Measurements from ENCODE around the gene ITGBL1.

DNA sequence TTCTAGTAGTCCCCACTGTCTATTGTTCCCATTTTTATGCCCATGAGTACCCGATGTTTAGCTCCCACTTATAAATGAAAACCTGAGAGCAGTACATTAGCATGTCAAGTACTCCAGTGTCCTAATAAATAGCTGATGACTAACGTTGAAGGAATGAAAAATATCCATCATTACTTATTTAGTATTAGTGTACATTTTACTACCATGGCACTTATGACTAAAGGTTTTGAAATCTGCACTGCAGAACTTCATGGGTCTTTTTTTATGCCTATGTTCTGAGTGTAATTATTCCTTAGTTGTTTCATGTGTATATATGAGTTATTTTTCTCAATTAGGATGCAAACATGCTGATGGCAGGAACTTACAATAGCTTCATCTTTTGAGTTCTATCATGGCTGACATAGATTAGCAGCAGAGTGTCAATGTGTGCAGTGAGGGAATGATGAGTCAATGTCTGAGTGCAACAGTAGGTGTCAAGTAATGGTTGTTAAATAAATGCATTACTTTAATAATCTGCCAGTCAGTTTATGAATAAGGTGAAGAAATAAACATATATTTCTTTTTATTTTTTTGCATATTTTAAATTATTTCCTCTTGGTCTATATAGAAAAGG is 188.4 kb downstream of the ITGBL1 start:
- TF ChIP-seq CHD2 (IDR thresholded peaks at IDR 0.05; ENCODE audit: low read depth, low read length) (no peak), SRSF9 (IDR thresholded peaks at IDR 0.05; ENCODE audit: borderline replicate concordance, insufficient read depth, low read depth, low read length, poor library complexity, severe bottlenecking) (no peak), ZNF501 (CRISPR knock-in tag; IDR thresholded peaks at IDR 0.05) (no peak), ZNF713 (CRISPR knock-in tag; IDR thresholded peaks at IDR 0.05) (no peak), MAFF (IDR thresholded peaks at IDR 0.05; ENCODE audit: low read depth, low read length) (no peak), SNAI1 (CRISPR knock-in tag; IDR thresholded peaks at IDR 0.05; ENCODE audit: borderline replicate concordance) (no peak)
- TF ChIP-seq, protein P1, sequence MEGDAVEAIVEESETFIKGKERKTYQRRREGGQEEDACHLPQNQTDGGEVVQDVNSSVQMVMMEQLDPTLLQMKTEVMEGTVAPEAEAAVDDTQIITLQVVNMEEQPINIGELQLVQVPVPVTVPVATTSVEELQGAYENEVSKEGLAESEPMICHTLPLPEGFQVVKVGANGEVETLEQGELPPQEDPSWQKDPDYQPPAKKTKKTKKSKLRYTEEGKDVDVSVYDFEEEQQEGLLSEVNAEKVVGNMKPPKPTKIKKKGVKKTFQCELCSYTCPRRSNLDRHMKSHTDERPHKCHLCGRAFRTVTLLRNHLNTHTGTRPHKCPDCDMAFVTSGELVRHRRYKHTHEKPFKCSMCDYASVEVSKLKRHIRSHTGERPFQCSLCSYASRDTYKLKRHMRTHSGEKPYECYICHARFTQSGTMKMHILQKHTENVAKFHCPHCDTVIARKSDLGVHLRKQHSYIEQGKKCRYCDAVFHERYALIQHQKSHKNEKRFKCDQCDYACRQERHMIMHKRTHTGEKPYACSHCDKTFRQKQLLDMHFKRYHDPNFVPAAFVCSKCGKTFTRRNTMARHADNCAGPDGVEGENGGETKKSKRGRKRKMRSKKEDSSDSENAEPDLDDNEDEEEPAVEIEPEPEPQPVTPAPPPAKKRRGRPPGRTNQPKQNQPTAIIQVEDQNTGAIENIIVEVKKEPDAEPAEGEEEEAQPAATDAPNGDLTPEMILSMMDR (CRISPR knock-in tag; IDR thresholded peaks at IDR 0.05), result no peak
- TF ChIP-seq, protein P2, sequence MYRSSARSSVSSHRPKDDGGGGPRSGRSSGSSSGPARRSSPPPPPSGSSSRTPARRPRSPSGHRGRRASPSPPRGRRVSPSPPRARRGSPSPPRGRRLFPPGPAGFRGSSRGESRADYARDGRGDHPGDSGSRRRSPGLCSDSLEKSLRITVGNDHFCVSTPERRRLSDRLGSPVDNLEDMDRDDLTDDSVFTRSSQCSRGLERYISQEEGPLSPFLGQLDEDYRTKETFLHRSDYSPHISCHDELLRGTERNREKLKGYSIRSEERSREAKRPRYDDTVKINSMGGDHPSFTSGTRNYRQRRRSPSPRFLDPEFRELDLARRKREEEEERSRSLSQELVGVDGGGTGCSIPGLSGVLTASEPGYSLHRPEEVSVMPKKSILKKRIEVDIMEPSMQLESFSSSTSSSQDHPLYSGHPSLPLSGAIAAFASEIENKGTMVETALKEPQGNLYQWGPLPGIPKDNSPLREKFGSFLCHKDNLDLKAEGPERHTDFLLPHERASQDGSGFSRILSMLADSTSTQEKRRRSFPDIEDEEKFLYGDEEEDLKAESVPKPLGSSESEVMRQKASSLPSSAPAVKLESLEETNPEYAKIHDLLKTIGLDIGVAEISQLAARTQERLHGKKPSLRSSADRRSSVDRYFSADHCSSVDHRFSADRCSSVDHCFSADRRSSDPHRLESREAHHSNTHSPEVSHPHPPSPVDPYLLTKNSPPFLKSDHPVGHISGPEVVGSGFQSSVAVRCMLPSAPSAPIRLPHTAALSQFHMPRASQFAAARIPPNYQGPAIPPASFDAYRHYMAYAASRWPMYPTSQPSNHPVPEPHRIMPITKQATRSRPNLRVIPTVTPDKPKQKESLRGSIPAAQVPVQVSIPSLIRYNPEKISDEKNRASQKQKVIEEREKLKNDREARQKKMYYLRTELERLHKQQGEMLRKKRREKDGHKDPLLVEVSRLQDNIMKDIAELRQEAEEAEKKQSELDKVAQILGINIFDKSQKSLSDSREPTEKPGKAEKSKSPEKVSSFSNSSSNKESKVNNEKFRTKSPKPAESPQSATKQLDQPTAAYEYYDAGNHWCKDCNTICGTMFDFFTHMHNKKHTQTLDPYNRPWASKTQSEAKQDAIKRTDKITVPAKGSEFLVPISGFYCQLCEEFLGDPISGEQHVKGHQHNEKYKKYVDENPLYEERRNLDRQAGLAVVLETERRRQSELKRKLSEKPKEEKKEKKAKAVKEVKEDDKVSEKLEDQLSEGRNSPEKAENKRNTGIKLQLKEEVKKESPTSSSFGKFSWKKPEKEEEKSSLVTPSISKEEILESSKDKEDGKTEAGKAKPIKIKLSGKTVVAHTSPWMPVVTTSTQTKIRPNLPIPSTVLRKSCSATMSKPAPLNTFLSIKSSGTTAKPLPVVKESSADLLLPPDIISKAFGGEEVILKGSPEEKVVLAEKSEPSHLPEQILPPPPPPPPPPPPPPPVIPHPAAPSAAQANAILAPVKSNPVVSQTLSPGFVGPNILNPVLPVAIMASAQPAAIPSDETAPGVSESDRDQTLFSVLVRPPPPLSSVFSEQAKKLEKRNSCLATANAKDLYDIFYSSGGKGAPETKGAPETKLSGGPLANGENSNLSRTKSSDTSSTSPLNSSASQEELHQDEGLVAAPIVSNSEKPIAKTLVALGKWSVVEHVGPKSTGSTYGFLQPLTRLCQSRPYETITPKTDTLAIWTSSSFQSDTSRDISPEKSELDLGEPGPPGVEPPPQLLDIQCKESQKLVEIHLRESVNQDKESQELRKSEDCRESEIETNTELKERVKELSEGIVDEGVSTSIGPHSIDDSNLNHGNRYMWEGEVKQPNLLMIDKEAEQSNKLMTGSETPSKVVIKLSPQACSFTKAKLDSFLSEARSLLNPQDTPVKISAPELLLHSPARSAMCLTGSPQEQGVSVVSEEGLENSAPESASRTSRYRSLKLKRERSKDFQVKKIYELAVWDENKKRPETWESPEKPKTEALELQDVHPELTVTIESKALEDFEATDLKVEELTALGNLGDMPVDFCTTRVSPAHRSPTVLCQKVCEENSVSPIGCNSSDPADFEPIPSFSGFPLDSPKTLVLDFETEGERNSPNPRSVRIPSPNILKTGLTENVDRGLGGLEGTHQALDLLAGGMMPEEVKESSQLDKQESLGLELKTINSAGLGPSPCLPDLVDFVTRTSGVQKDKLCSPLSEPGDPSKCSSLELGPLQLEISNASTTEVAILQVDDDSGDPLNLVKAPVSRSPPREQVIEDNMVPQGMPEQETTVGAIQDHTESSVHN (CRISPR knock-in tag; IDR thresholded peaks at IDR 0.05), result no peak
- TF ChIP-seq, protein P3, sequence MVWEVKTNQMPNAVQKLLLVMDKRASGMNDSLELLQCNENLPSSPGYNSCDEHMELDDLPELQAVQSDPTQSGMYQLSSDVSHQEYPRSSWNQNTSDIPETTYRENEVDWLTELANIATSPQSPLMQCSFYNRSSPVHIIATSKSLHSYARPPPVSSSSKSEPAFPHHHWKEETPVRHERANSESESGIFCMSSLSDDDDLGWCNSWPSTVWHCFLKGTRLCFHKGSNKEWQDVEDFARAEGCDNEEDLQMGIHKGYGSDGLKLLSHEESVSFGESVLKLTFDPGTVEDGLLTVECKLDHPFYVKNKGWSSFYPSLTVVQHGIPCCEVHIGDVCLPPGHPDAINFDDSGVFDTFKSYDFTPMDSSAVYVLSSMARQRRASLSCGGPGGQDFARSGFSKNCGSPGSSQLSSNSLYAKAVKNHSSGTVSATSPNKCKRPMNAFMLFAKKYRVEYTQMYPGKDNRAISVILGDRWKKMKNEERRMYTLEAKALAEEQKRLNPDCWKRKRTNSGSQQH (CRISPR knock-in tag; IDR thresholded peaks at IDR 0.05; ENCODE audit: low read depth), result no peak
- TF ChIP-seq, protein P4, sequence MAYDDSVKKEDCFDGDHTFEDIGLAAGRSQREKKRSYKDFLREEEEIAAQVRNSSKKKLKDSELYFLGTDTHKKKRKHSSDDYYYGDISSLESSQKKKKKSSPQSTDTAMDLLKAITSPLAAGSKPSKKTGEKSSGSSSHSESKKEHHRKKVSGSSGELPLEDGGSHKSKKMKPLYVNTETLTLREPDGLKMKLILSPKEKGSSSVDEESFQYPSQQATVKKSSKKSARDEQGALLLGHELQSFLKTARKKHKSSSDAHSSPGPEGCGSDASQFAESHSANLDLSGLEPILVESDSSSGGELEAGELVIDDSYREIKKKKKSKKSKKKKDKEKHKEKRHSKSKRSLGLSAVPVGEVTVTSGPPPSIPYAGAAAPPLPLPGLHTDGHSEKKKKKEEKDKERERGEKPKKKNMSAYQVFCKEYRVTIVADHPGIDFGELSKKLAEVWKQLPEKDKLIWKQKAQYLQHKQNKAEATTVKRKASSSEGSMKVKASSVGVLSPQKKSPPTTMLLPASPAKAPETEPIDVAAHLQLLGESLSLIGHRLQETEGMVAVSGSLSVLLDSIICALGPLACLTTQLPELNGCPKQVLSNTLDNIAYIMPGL (CRISPR knock-in tag; IDR thresholded peaks at IDR 0.05; ENCODE audit: borderline replicate concordance in 1 of 2, low read depth in 1 of 2), result no peak

All from HepG2 (cell line).